HepG2 (cell line): ENCODE results near the gene FOCAD. TPM values are rescaled to one million over a fixed set of nuclear protein-coding genes. Genes with fewer than 3 reads are reported as not detected.

ENCODE experiments used
- ATAC-seq: fragments of 200-7000 bp; cut with Tn5 transposase; 3 replicates; pipeline ENCODE4 v1.9.1; 2020; ENCODE audit warnings: mild to moderate bottlenecking, moderate library complexity
- BruUV-seq: library from RNA; stranded (reverse); fragments of 400-500 nt; replicated peaks from 2 replicates; lab custom pipeline; 2021; lab: Mats Ljungman, UMichigan
- CTCF ChIA-PET: fragments of 300-600 bp; formaldehyde crosslinking; extraction: SDS; loops from one replicate; lab custom pipeline; 2021; ENCODE audit warnings: low total read pairs, inconsistent platforms, low intra/inter-chr PET ratio; lab: Yijun Ruan, JAX
- POLR2A ChIA-PET: fragments of 350-600 bp; sonication (Branson Sonifier 250); formaldehyde crosslinking; loops from one replicate; lab custom pipeline; 2020; ENCODE audit warnings: antibody characterized with exemption, inconsistent platforms; lab: Yijun Ruan, JAX
- DNase-seq: peaks from one replicate; pipeline ENCODE4 v3.0.0-alpha.2; 2015; ENCODE audit warnings: low spot score
- FAIRE-seq: peaks from 3 replicates; lab custom pipeline; 2011; peaks lifted over from hg19 to GRCh38; lab: Jason Lieb, UNC
- H2AFZ ChIP-seq: one replicate; pipeline ENCODE4 v1.6.1; 2011; ENCODE audit warnings: low read length, inconsistent platforms
- H3K27ac ChIP-seq: fragments of 300-600 bp; 3 replicates; pipeline ENCODE4 v1.8.0; 2011; ENCODE audit warnings: mixed run types, mild to moderate bottlenecking, mixed read lengths, low read length, inconsistent platforms; ENCODE audit not compliant: insufficient read depth; ENCODE audit errors: extremely low read length
- H3K27me3 ChIP-seq, 2 experiments: fragments of 200-600 bp in 1 of 2; 2 replicates in 1 of 2; 3 replicates in 1 of 2; pipeline versions ENCODE4 v1.6.0 to v1.8.0; 2011; ENCODE audit warnings: low read length in 2 of 2, mild to moderate bottlenecking in 2 of 2, moderate library complexity in 2 of 2, inconsistent platforms in 1 of 2; ENCODE audit not compliant: insufficient read depth in 2 of 2, control insufficient read depth in 1 of 2
- H3K36me3 ChIP-seq, 2 experiments: fragments of 200-600 bp in 1 of 2; replicated peaks in 1 of 2; 2 replicates in 1 of 2; 3 replicates in 1 of 2; pipeline versions ENCODE4 v1.5.1 to v1.8.0; 2011; ENCODE audit warnings: low read length in 2 of 2, inconsistent platforms in 1 of 2; ENCODE audit not compliant: insufficient read depth in 2 of 2, control insufficient read depth in 1 of 2
- H3K4me1 ChIP-seq: 2 replicates; pipeline ENCODE4 v1.5.1; 2012; ENCODE audit warnings: low read length, inconsistent platforms; ENCODE audit not compliant: insufficient read depth
- H3K4me2 ChIP-seq: 2 replicates; pipeline ENCODE4 v1.6.0; 2011; ENCODE audit warnings: low read depth, low read length, inconsistent platforms
- H3K4me3 ChIP-seq, 3 experiments: fragments of 200-600 bp in 1 of 3; sonication (generic), shearing (Covaris generic) in 1 of 3; replicated peaks in 1 of 3; 2 replicates each; pipeline ENCODE4 v1.5.1; 2011 to 2016; ENCODE audit warnings: low read length in 3 of 3, inconsistent platforms in 2 of 3, low read depth in 2 of 3, mild to moderate bottlenecking in 2 of 3, control low read depth in 1 of 3, mixed read lengths in 1 of 3; ENCODE audit not compliant: insufficient read depth in 1 of 3
- H3K79me2 ChIP-seq: one replicate; pipeline ENCODE4 v1.6.1; 2011; ENCODE audit warnings: low read length, inconsistent platforms; ENCODE audit not compliant: insufficient read depth
- H3K9ac ChIP-seq: 2 replicates; pipeline ENCODE4 v1.6.0; 2011; ENCODE audit warnings: mild to moderate bottlenecking, low read depth, low read length, inconsistent platforms; ENCODE audit not compliant: insufficient read depth
- H3K9me3 ChIP-seq: 2 replicates; pipeline ENCODE4 v1.5.1; 2012; ENCODE audit warnings: mild to moderate bottlenecking, low read length
- H4K20me1 ChIP-seq: 2 replicates; pipeline ENCODE4 v1.6.0; 2011; ENCODE audit warnings: inconsistent platforms, mild to moderate bottlenecking, low read length, moderate library complexity; ENCODE audit not compliant: insufficient read depth
- EP300 ChIP-seq, 3 experiments: sonication (generic) in 1 of 3; formaldehyde crosslinking in 1 of 3; IDR thresholded peaks; 2 replicates each; pipeline versions ENCODE4 v1.5.1 to v1.6.1; 2011 to 2020; ENCODE audit warnings: low read depth in 2 of 3, low read length in 2 of 3, borderline replicate concordance in 1 of 3, improper control_type of control experiment in 1 of 3, mild to moderate bottlenecking in 1 of 3, missing genetic modification reagents in 1 of 3, moderate library complexity in 1 of 3
- ZFP36L1 ChIP-seq: sonication (generic); formaldehyde crosslinking; IDR thresholded peaks from 2 replicates; pipeline ENCODE4 v1.8.0; 2022; ENCODE audit warnings: mild to moderate bottlenecking, missing genetic modification reagents, moderate library complexity
- WGBS: methylation state at CpG from one replicate; pipeline ENCODE4 v1.1.6; 2017; ENCODE audit warnings: low lambda C conversion rate; 5-methylcytosine and 5-hydroxymethylcytosine counted together
- in situ Hi-C: cut with HindIII; loops from 2 replicates; pipeline ENCODE4 v1.10.0; 2017; ENCODE audit warnings: low pct_unique_long_range_greater_than_20kb; ENCODE audit not compliant: extremely low pct_ligation_motif_present
- intact Hi-C: fragments of 100-400 bp; cut with micrococcal nuclease; formaldehyde crosslinking; loops from one replicate; pipeline ENCODE4 v1.10.0; 2022; ENCODE audit not compliant: unreplicated experiment
- polyA plus RNA-seq, 8 experiments: library from polyadenylated mRNA; depleted of rRNA in 3 of 8; stranded (reverse) in 7 of 8; unstranded in 1 of 8; fragments of >200 nt; fragmentation: Illumina TruSeq in 4 of 8; extraction: Trizol in 4 of 8; gene quantifications; 2 replicates each; pipeline versions ENCODE4 v1.2.1 to v1.2.3, GENCODE V29; 2011 to 2016; ENCODE audit warnings: low read depth in 4 of 8, missing spikeins in 1 of 8, mixed read lengths in 1 of 8; ENCODE audit not compliant: insufficient read depth in 1 of 8
- total RNA-seq, 5 experiments: library from RNA; depleted of rRNA; stranded (reverse); fragments of >200 nt; fragmentation: Illumina TruSeq; extraction: Trizol; gene quantifications; 2 replicates each; pipeline ENCODE4 v1.2.3, GENCODE V29; 2016; ENCODE audit warnings: low read depth in 1 of 5
- TF ChIP-seq, protein P1 (sequence below): sonication (generic); formaldehyde crosslinking; IDR thresholded peaks from 2 replicates; pipeline ENCODE4 v1.8.0; 2022; ENCODE audit warnings: mild to moderate bottlenecking, missing genetic modification reagents; ENCODE audit not compliant: insufficient replicate concordance
- TF ChIP-seq, protein P2 (sequence below): sonication (generic); formaldehyde crosslinking; IDR thresholded peaks from 2 replicates; pipeline ENCODE4 v1.5.0; 2020; ENCODE audit warnings: missing genetic modification reagents

Gene FOCAD
- total and polyA plus RNA-seq, 2 of the 13 experiments (the other 11 are each of a cell fraction or from before 2014, with no cell fraction given) = 18.0 to 31.1 TPM

DNA sequence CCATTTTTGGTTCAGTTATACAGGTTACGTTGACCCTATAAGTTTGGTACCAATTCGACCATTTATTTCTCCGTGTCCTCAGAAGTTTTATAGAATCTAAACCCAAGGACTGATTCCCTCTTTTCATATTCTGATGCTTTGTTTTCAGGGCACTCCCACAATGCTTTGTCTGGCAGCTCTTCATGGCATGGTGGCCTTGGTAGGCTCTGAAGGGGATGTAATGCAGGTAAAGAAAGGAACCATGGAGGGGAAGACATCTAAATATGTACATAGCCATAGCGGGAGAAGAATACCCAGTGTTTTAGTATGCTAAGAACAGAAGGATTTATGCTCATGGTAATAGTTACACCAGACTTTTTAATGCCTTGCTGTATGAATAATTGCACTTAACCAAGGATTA is 264.6 kb downstream of the FOCAD start:
- ChIA-PET POLR2A (interaction anchor here (0.6 kb wide), 1 partner anchor 397 kb away, joined by 3 read pairs; no protein-coding TSS in a partner anchor), CTCF (no interaction called here)
- H3K9me3 ChIP-seq = no peaks in the 10 kb centered on the region
- no peaks in the 10 kb centered on the region for H3K27me3 ChIP-seq
- BruUV-seq = no TSS peak
- TF ChIP-seq, protein P1, sequence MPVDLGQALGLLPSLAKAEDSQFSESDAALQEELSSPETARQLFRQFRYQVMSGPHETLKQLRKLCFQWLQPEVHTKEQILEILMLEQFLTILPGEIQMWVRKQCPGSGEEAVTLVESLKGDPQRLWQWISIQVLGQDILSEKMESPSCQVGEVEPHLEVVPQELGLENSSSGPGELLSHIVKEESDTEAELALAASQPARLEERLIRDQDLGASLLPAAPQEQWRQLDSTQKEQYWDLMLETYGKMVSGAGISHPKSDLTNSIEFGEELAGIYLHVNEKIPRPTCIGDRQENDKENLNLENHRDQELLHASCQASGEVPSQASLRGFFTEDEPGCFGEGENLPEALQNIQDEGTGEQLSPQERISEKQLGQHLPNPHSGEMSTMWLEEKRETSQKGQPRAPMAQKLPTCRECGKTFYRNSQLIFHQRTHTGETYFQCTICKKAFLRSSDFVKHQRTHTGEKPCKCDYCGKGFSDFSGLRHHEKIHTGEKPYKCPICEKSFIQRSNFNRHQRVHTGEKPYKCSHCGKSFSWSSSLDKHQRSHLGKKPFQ (CRISPR knock-in tag) = no peak
- TF ChIP-seq, protein P2, sequence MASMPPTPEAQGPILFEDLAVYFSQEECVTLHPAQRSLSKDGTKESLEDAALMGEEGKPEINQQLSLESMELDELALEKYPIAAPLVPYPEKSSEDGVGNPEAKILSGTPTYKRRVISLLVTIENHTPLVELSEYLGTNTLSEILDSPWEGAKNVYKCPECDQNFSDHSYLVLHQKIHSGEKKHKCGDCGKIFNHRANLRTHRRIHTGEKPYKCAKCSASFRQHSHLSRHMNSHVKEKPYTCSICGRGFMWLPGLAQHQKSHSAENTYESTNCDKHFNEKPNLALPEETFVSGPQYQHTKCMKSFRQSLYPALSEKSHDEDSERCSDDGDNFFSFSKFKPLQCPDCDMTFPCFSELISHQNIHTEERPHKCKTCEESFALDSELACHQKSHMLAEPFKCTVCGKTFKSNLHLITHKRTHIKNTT (CRISPR knock-in tag) = no peak
- TF ChIP-seq EP300 (IDR thresholded peaks at IDR 0.05; ENCODE audit: low read depth in 2 of 2, low read length in 2 of 2) = no peak
- TF ChIP-seq EP300 (CRISPR knock-in tag; IDR thresholded peaks at IDR 0.05; ENCODE audit: borderline replicate concordance) = no peak
- TF ChIP-seq ZFP36L1 (CRISPR knock-in tag) = no peak
- H4K20me1 ChIP-seq = no peaks in the 10 kb centered on the region
- H3K9ac ChIP-seq = no peak overlapping the region
- intact Hi-C loops = no loop called here
- H3K4me2 ChIP-seq = no peak overlapping the region
- peaks cover 2 to 15% of the 10 kb centered on the region in 2 experiments for H3K36me3 ChIP-seq
- FAIRE-seq (no peak), DNase-seq (no peak), ATAC-seq (no peak)
- H2AFZ ChIP-seq = no peak overlapping the region
- in situ Hi-C loops = loop anchor here (10.0 kb wide), 1 partner anchor 1024 kb away; no protein-coding TSS in a partner anchor
- H3K79me2 ChIP-seq = no peaks in the 10 kb centered on the region
- no peak overlapping the region for H3K4me3 ChIP-seq
- WGBS = 92% methylated on average over 4 of the region's 4 CpGs
- no peaks in the 10 kb centered on the region for H3K4me1 ChIP-seq
- no peak overlapping the region for H3K27ac ChIP-seq
